ENCODE results near the gene LDHB. TPM values are rescaled to one million over a fixed set of nuclear protein-coding genes. Genes with fewer than 3 reads are reported as not detected.

LDHB gene
- total RNA-seq, 1 donor from 2014 or later: 183 TPM

DNA sequence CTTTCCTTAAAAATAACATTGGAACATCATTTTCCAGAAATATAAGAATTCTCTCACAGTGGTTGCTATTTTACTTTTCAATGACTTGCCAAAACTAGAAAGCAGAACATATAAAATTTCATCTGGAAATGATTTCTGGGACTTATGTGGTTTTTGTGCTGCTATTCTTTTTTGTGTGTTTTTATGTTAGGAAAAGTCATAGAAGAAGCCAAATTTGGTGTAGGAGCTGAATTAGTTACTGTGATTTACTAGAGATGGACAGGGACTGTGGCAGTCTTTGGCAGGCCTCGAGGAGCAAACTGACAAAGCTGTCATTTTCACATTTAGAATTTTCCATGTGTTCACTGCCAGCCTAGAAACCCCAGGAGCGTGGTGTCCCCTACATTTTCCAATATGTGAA, 38.3 kb upstream of the LDHB start:
- no peak for TF ChIP-seq POLR2AphosphoS5 (IDR thresholded peaks at IDR 0.05; ENCODE audit: insufficient read depth in 1 of 2, low read depth in 1 of 2)
- TF ChIP-seq, protein P1, sequence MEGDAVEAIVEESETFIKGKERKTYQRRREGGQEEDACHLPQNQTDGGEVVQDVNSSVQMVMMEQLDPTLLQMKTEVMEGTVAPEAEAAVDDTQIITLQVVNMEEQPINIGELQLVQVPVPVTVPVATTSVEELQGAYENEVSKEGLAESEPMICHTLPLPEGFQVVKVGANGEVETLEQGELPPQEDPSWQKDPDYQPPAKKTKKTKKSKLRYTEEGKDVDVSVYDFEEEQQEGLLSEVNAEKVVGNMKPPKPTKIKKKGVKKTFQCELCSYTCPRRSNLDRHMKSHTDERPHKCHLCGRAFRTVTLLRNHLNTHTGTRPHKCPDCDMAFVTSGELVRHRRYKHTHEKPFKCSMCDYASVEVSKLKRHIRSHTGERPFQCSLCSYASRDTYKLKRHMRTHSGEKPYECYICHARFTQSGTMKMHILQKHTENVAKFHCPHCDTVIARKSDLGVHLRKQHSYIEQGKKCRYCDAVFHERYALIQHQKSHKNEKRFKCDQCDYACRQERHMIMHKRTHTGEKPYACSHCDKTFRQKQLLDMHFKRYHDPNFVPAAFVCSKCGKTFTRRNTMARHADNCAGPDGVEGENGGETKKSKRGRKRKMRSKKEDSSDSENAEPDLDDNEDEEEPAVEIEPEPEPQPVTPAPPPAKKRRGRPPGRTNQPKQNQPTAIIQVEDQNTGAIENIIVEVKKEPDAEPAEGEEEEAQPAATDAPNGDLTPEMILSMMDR (IDR thresholded peaks at IDR 0.05): no peak
- no peak for TF ChIP-seq POLR2A (IDR thresholded peaks at IDR 0.05)
- H3K4me3 ChIP-seq: no peak overlapping the region
- no peak overlapping the region for H3K27ac ChIP-seq
- no peaks in the 10 kb centered on the region for H3K9me3 ChIP-seq
- intact Hi-C loops (cut with DNase I): loop anchor here (5.0 kb wide), 1 partner anchor 296 kb away; no protein-coding TSS in a partner anchor
- DNase-seq (ENCODE audit: extremely low spot score in 2 of 2): no peak
- H3K36me3 ChIP-seq: no peaks in the 10 kb centered on the region
- no peaks in the 10 kb centered on the region for H3K27me3 ChIP-seq
- H3K4me1 ChIP-seq: no peaks in the 10 kb centered on the region

DNA sequence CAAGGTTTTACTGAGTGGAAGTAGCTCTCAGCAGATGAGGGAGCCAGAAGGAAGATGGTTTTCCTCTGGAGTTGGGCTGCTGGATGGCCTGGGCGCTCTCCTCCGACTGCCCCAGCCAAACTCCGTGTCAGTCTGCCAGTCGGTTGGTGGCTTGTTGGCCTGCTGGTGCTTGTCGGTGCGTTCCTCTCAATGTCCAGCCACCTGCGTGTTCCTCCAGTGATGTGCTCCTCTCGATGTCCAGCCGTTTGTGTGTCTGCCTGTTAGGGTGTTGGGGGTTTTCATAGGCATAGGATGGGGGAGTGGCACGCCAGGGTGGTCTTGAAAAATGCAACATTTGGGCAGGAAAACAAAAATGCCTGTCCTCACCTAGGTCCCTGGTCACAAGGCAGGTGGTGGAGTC, 37.0 kb upstream of the LDHB start:
- H3K36me3 ChIP-seq: no peaks in the 10 kb centered on the region
- DNase-seq (ENCODE audit: extremely low spot score in 2 of 2): no peak
- no peak overlapping the region for H3K27ac ChIP-seq
- no peaks in the 10 kb centered on the region for H3K9me3 ChIP-seq
- intact Hi-C loops (cut with DNase I): loop anchor here (5.0 kb wide), 1 partner anchor 298 kb away; no protein-coding TSS in a partner anchor
- no peaks in the 10 kb centered on the region for H3K27me3 ChIP-seq
- no peak overlapping the region for H3K4me3 ChIP-seq
- no peaks in the 10 kb centered on the region for H3K4me1 ChIP-seq
- TF ChIP-seq POLR2A (IDR thresholded peaks at IDR 0.05): no peak
- TF ChIP-seq, protein P1 (IDR thresholded peaks at IDR 0.05): no peak
- no peak for TF ChIP-seq POLR2AphosphoS5 (IDR thresholded peaks at IDR 0.05; ENCODE audit: insufficient read depth in 1 of 2, low read depth in 1 of 2)

DNA sequence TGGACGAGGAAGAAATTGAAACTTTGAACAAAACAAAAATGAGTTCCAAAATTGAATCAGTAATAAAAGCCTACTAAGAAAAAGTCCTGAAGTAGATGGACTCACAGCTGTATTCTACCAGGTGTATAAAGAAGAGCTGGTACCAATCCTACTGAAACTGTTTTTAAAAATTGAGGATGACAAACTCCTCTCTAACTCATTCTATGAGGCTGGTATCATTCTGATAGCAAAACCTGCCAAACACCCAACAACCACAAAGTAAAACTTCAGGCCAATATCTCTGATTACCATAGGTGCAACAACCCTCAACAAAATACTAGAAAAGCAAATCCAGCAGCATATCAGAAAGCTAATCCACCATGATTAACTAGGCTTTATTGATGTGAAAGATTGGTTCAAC, 33.9 kb upstream of the LDHB start:
- no peak overlapping the region for H3K4me3 ChIP-seq
- H3K9me3 ChIP-seq: no peaks in the 10 kb centered on the region
- DNase-seq (ENCODE audit: extremely low spot score in 2 of 2): no peak
- no peaks in the 10 kb centered on the region for H3K36me3 ChIP-seq
- intact Hi-C loops (cut with DNase I): no loop called here
- TF ChIP-seq, protein P1 (IDR thresholded peaks at IDR 0.05): no peak
- no peak for TF ChIP-seq POLR2A (IDR thresholded peaks at IDR 0.05)
- TF ChIP-seq POLR2AphosphoS5 (IDR thresholded peaks at IDR 0.05; ENCODE audit: insufficient read depth in 1 of 2, low read depth in 1 of 2): no peak
- no peak overlapping the region for H3K27ac ChIP-seq
- no peaks in the 10 kb centered on the region for H3K27me3 ChIP-seq
- no peaks in the 10 kb centered on the region for H3K4me1 ChIP-seq

DNA sequence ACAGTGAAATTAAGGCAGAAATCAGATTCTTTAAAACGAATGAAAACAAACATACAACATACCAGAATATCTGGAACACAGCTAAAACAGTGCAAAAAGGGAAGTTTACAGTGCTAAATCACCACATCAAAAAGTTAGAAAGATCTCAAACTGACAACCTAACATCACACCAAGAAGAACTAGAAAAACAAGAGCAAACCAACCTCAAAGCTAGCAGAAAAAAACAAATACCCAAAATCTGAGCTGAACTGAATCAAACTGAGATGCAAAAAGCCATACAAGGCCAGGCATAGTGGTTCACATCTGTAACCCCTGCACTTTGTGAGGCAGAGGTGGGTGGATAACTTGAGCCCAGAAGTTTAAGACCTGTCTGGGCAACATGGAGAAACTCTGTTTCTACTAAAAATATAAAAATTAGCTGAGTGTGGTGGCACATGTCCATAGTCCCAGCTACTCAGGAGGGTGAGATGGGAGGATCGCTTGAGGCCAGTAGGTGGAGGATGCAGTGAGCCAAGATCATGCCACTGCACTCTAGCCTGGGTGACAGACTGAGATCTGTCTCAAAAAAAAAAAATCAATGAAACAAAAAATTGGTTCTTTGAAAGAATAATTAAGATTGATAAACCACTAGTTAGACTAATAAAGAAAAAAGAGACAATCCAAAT, 33.2 kb upstream of the LDHB start:
- H3K4me3 ChIP-seq: no peak overlapping the region
- H3K27ac ChIP-seq: no peak overlapping the region
- H3K9me3 ChIP-seq: no peaks in the 10 kb centered on the region
- TF ChIP-seq POLR2A (IDR thresholded peaks at IDR 0.05): no peak
- no peak for TF ChIP-seq POLR2AphosphoS5 (IDR thresholded peaks at IDR 0.05; ENCODE audit: insufficient read depth in 1 of 2, low read depth in 1 of 2)
- TF ChIP-seq, protein P1 (IDR thresholded peaks at IDR 0.05): no peak
- DNase-seq (ENCODE audit: extremely low spot score in 2 of 2): no peak
- H3K36me3 ChIP-seq: no peaks in the 10 kb centered on the region
- intact Hi-C loops (cut with DNase I): no loop called here
- H3K27me3 ChIP-seq: no peaks in the 10 kb centered on the region
- H3K4me1 ChIP-seq: no peaks in the 10 kb centered on the region

DNA sequence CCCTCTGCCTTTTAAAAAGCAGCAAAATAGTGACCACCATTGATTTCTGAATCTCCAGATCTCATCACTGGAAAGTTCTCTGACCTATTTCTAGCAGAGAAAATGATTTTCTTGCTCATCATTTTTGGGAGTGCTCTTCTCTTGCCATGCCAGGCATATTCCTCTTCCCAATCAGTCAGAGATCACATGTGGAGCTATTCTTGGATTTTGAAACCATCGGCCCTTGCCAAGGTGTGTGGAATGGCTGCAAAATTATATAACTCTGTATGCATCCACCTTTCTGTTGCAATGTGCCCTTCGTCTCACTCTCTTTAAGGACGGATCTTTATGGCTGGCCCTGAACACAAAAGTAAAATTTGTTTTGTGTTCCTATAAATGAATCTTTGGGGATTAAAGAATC, 25.5 kb upstream of the LDHB start:
- Histone ChIP-seq H3K9me3 (no peaks in the 10 kb centered on the region), H3K4me1 (no peaks in the 10 kb centered on the region), H3K4me3 (no peak overlapping the region), H3K27me3 (no peaks in the 10 kb centered on the region), H3K36me3 (no peaks in the 10 kb centered on the region), H3K27ac (no peak overlapping the region)
- TF ChIP-seq POLR2AphosphoS5 (IDR thresholded peaks at IDR 0.05; ENCODE audit: insufficient read depth in 1 of 2, low read depth in 1 of 2): no peak
- no peak for DNase-seq (ENCODE audit: extremely low spot score in 2 of 2)
- intact Hi-C loops (cut with DNase I): loop anchor here (10.0 kb wide), 1 partner anchor 78 kb away; the partner anchor contains the start of gene GYS2
